HCT116 (cell line): Measurements from ENCODE around the gene S1PR3. TPM values are rescaled to one million over a fixed set of nuclear protein-coding genes. Genes with fewer than 3 reads are reported as not detected.

Source experiments
- ATAC-seq: fragments of 200-7000 bp; cut with Tn5 transposase; 2 replicates; pipeline ENCODE4 v1.9.1; 2020; ENCODE audit warnings: mild to moderate bottlenecking, moderate library complexity
- BruUV-seq: library from RNA; stranded (reverse); fragments of 400-500 nt; replicated peaks from 2 replicates; lab custom pipeline; 2021; lab: Mats Ljungman, UMichigan
- CTCF ChIA-PET: fragments of 300-600 bp; sonication (Branson Sonifier 250); formaldehyde crosslinking; loops from one replicate; lab custom pipeline; 2021; ENCODE audit warnings: antibody characterized with exemption; lab: Charles Lee
- POLR2A ChIA-PET: fragments of 300-600, 350-600 bp; sonication (Branson Sonifier 250); formaldehyde crosslinking; loops from one replicate; lab custom pipeline; 2021; ENCODE audit warnings: antibody characterized with exemption; lab: Charles Lee
- RAD21 ChIA-PET, 2 experiments: fragments of 300-600 bp; sonication (Branson Sonifier 250); formaldehyde crosslinking; loops; one replicate each; lab custom pipeline; 2023; ENCODE audit warnings: low total read pairs in 2 of 2; ENCODE audit not compliant: uncharacterized antibody in 2 of 2, unreplicated experiment in 2 of 2, low non-redundant PET in 1 of 2; lab: Charles Lee
- DNase-seq: peaks from one replicate; pipeline ENCODE4 v3.0.0-alpha.2; 2010; ENCODE audit warnings: low read depth, low spot score
- H2AFZ ChIP-seq: fragments of 200-600 bp; shearing (Covaris generic), sonication (generic); 2 replicates; pipeline ENCODE4 v1.6.1; 2017; ENCODE audit warnings: low read depth, mixed run types, mixed read lengths, antibody characterized with exemption, low read length; ENCODE audit not compliant: poor library complexity, severe bottlenecking
- H3K27ac ChIP-seq: 2 replicates; pipeline ENCODE4 v1.5.1; 2012; ENCODE audit warnings: low read depth, low read length
- H3K27me3 ChIP-seq: fragments of 200-600 bp; sonication (generic); 2 replicates; pipeline ENCODE4 v1.6.1; 2016; ENCODE audit warnings: mixed run types, low read length, mixed read lengths; ENCODE audit not compliant: insufficient read depth
- H3K36me3 ChIP-seq, 2 experiments: fragments of 200-500 bp in 1 of 2; fragments of 200-600 bp in 1 of 2; sonication (Bioruptor generic) in 1 of 2; sonication (generic) in 1 of 2; 2 replicates each; pipeline versions ENCODE4 v1.5.1 to v1.6.1; 2014 to 2016; ENCODE audit warnings: low read length in 2 of 2, inconsistent platforms in 1 of 2, mixed read lengths in 1 of 2, mixed run types in 1 of 2; ENCODE audit not compliant: insufficient read depth in 2 of 2, control insufficient read depth in 1 of 2
- H3K4me1 ChIP-seq, 2 experiments: fragments of 200-600 bp in 1 of 2; sonication (generic) in 1 of 2; 2 replicates each; pipeline versions ENCODE4 v1.5.1 to v1.6.1; 2012 to 2017; ENCODE audit warnings: low read length in 2 of 2, inconsistent platforms in 1 of 2, mild to moderate bottlenecking in 1 of 2, mixed read lengths in 1 of 2, mixed run types in 1 of 2, moderate library complexity in 1 of 2; ENCODE audit not compliant: insufficient read depth in 2 of 2, control insufficient read depth in 1 of 2
- H3K4me2 ChIP-seq: fragments of 200-600 bp; sonication (generic); 2 replicates; pipeline ENCODE4 v1.6.1; 2017; ENCODE audit warnings: mixed run types, low read length, mixed read lengths
- H3K4me3 ChIP-seq, 2 experiments: fragments of 200-600 bp in 1 of 2; sonication (generic) in 1 of 2; replicated peaks in 1 of 2; 2 replicates each; pipeline ENCODE4 v1.5.1; 2011 to 2016; ENCODE audit warnings: low read length in 2 of 2, control low read depth in 1 of 2, low read depth in 1 of 2, mild to moderate bottlenecking in 1 of 2, mixed read lengths in 1 of 2, mixed run types in 1 of 2
- H3K79me2 ChIP-seq: fragments of 200-600 bp; sonication (generic); 2 replicates; pipeline ENCODE4 v1.6.1; 2017; ENCODE audit warnings: mild to moderate bottlenecking, mixed run types, low read length, moderate library complexity, mixed read lengths; ENCODE audit not compliant: insufficient read depth
- H3K9ac ChIP-seq: fragments of 200-600 bp; sonication (generic); 2 replicates; pipeline ENCODE4 v1.6.1; 2016; ENCODE audit warnings: low read length, mixed read lengths
- H3K9me2 ChIP-seq: fragments of 200-600 bp; sonication (generic), shearing (Covaris generic); 2 replicates; pipeline ENCODE4 v1.6.1; 2017; ENCODE audit warnings: mixed run types, mild to moderate bottlenecking, moderate library complexity; ENCODE audit not compliant: insufficient read depth
- H3K9me3 ChIP-seq, 2 experiments: fragments of 200-500 bp in 1 of 2; fragments of 200-600 bp in 1 of 2; sonication (Bioruptor generic) in 1 of 2; sonication (generic) in 1 of 2; 2 replicates each; pipeline ENCODE4 v1.6.1; 2014 to 2017; ENCODE audit warnings: low read length in 2 of 2, mixed read lengths in 2 of 2, inconsistent platforms in 1 of 2, low read depth in 1 of 2, mild to moderate bottlenecking in 1 of 2, mixed run types in 1 of 2, moderate library complexity in 1 of 2; ENCODE audit not compliant: control insufficient read depth in 1 of 2, insufficient read depth in 1 of 2
- H4K20me1 ChIP-seq: fragments of 200-600 bp; sonication (generic), shearing (Covaris generic); 2 replicates; pipeline ENCODE4 v1.6.1; 2017; ENCODE audit warnings: mixed run types, mild to moderate bottlenecking, moderate library complexity; ENCODE audit not compliant: insufficient read depth
- ATF3 ChIP-seq: IDR thresholded peaks from 2 replicates; pipeline ENCODE4 v1.6.1; 2012
- CBX3 ChIP-seq: IDR thresholded peaks from 2 replicates; pipeline ENCODE4 v1.6.1; 2012; ENCODE audit warnings: low read depth
- EZH2phosphoT487 ChIP-seq: fragments of 200-600 bp; IDR thresholded peaks from 2 replicates; pipeline ENCODE4 v1.6.1; 2018; ENCODE audit warnings: antibody characterized with exemption, borderline replicate concordance
- FOSL1 ChIP-seq: IDR thresholded peaks from 2 replicates; pipeline ENCODE4 v1.6.1; 2012; ENCODE audit warnings: low read depth
- JUND ChIP-seq: IDR thresholded peaks from 2 replicates; pipeline ENCODE4 v1.6.1; 2012
- POLR2A ChIP-seq: IDR thresholded peaks from 2 replicates; pipeline ENCODE4 v1.7.0; 2011; ENCODE audit warnings: borderline replicate concordance; ENCODE audit not compliant: insufficient read depth, insufficient read length; ENCODE audit errors: extremely low read depth
- SIN3A ChIP-seq: IDR thresholded peaks from 2 replicates; pipeline ENCODE4 v1.6.1; 2012; ENCODE audit warnings: low read depth
- TCF7L2 ChIP-seq: IDR thresholded peaks from 2 replicates; pipeline ENCODE4 v1.7.0; 2011; ENCODE audit warnings: borderline replicate concordance, inconsistent platforms; ENCODE audit not compliant: insufficient read depth, insufficient read length; ENCODE audit errors: extremely low read depth
- ZBTB33 ChIP-seq: IDR thresholded peaks from 2 replicates; pipeline ENCODE4 v1.6.1; 2011; ENCODE audit warnings: mild to moderate bottlenecking, low read length, moderate library complexity; ENCODE audit not compliant: insufficient replicate concordance; ENCODE audit errors: extremely low read depth
- ZFX ChIP-seq: fragments of 450-650 bp; IDR thresholded peaks from 2 replicates; pipeline ENCODE4 v1.6.1; 2017
- intact Hi-C: fragments of 100-400 bp; cut with micrococcal nuclease; formaldehyde crosslinking; loops from 2 replicates; pipeline ENCODE4 v1.10.0; 2022
- total RNA-seq: library from RNA; stranded (reverse); gene quantifications from one replicate; pipeline ENCODE4 v1.2.1, GENCODE V29; 2021; ENCODE audit not compliant: unreplicated experiment
- TF ChIP-seq, protein P1 (sequence below), 3 experiments: fragments of 200-600 bp in 1 of 3; sonication (generic) in 1 of 3; IDR thresholded peaks in 2 of 3; conservative IDR thresholded peaks in 1 of 3; 2 replicates each; pipeline ENCODE4 v1.5.1; 2012 to 2017; ENCODE audit warnings: low read depth in 2 of 3, low read length in 2 of 3, antibody characterized with exemption in 1 of 3, borderline replicate concordance in 1 of 3, control low read depth in 1 of 3, mild to moderate bottlenecking in 1 of 3, mixed read lengths in 1 of 3, mixed run types in 1 of 3, moderate library complexity in 1 of 3; ENCODE audit not compliant: insufficient read depth in 1 of 3
- TF ChIP-seq, protein P2 (sequence below): IDR thresholded peaks from 2 replicates; pipeline ENCODE4 v1.6.1; 2012; ENCODE audit warnings: low read depth

S1PR3 gene
- total RNA-seq, 1 experiment from 2014 or later, result 0.07 TPM

DNA sequence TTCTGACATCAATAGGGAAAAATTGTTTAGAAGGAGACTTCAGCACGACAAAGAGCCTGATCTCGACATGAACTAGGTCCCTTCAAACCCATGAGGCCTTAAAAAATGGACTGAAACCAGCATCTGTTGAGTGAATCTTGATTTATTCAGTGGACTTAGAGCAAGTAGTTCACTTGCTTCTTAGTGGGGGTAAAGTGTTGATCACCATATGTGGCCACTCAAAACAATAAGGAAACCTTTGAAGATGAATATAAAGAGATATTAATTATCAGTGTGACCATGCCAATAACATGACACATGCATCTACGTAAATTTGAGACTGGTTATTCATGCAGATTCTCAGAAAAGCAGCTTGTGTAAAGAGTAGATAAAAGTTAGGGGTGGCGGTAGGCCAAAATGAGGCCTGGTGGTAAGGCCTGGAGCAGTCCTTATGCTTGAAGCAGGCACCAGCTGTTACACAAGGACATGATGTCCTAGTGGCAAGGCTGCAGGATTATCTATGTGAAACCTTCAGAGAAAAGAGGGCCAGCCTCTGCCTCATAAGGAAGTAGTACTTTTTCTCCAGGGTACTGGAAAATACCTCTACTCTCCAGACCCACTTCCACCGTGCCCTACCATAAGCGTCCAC, 61.3 kb downstream of the S1PR3 start:
- intact Hi-C loops, result no loop called here
- no peak for DNase-seq
- POLR2A ChIA-PET, result no interaction called here
- TF ChIP-seq ZFX (no peak), EZH2phosphoT487 (no peak), FOSL1 (no peak), TCF7L2 (no peak), POLR2A (no peak), CBX3 (no peak), ZBTB33 (no peak), JUND (no peak), SIN3A (no peak), ATF3 (no peak)
- TF ChIP-seq, protein P1, sequence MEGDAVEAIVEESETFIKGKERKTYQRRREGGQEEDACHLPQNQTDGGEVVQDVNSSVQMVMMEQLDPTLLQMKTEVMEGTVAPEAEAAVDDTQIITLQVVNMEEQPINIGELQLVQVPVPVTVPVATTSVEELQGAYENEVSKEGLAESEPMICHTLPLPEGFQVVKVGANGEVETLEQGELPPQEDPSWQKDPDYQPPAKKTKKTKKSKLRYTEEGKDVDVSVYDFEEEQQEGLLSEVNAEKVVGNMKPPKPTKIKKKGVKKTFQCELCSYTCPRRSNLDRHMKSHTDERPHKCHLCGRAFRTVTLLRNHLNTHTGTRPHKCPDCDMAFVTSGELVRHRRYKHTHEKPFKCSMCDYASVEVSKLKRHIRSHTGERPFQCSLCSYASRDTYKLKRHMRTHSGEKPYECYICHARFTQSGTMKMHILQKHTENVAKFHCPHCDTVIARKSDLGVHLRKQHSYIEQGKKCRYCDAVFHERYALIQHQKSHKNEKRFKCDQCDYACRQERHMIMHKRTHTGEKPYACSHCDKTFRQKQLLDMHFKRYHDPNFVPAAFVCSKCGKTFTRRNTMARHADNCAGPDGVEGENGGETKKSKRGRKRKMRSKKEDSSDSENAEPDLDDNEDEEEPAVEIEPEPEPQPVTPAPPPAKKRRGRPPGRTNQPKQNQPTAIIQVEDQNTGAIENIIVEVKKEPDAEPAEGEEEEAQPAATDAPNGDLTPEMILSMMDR (IDR thresholded peaks at IDR 0.05 in 2 of 3, conservative IDR thresholded peaks at IDR 0.05 in 1 of 3; ENCODE audit: borderline replicate concordance in 1 of 3, insufficient read depth in 1 of 3, low read depth in 2 of 3, low read length in 2 of 3), result no peak
- TF ChIP-seq, protein P2, sequence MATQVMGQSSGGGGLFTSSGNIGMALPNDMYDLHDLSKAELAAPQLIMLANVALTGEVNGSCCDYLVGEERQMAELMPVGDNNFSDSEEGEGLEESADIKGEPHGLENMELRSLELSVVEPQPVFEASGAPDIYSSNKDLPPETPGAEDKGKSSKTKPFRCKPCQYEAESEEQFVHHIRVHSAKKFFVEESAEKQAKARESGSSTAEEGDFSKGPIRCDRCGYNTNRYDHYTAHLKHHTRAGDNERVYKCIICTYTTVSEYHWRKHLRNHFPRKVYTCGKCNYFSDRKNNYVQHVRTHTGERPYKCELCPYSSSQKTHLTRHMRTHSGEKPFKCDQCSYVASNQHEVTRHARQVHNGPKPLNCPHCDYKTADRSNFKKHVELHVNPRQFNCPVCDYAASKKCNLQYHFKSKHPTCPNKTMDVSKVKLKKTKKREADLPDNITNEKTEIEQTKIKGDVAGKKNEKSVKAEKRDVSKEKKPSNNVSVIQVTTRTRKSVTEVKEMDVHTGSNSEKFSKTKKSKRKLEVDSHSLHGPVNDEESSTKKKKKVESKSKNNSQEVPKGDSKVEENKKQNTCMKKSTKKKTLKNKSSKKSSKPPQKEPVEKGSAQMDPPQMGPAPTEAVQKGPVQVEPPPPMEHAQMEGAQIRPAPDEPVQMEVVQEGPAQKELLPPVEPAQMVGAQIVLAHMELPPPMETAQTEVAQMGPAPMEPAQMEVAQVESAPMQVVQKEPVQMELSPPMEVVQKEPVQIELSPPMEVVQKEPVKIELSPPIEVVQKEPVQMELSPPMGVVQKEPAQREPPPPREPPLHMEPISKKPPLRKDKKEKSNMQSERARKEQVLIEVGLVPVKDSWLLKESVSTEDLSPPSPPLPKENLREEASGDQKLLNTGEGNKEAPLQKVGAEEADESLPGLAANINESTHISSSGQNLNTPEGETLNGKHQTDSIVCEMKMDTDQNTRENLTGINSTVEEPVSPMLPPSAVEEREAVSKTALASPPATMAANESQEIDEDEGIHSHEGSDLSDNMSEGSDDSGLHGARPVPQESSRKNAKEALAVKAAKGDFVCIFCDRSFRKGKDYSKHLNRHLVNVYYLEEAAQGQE, result no peak
- no TSS peak for BruUV-seq
- Histone ChIP-seq H3K27ac (no peak overlapping the region), H3K9me3 (no peaks in the 10 kb centered on the region), H2AFZ (no peak overlapping the region), H3K4me3 (no peak overlapping the region), H3K79me2 (no peaks in the 10 kb centered on the region), H3K4me1 (no peaks in the 10 kb centered on the region), H3K9ac (no peak overlapping the region), H3K9me2 (no peaks in the 10 kb centered on the region), H3K36me3 (no peaks in the 10 kb centered on the region), H4K20me1 (no peaks in the 10 kb centered on the region), H3K4me2 (no peak overlapping the region), H3K27me3 (no peaks in the 10 kb centered on the region)
- RAD21 ChIA-PET, result no interaction called here
- CTCF ChIA-PET, result no interaction called here
- no peak for ATAC-seq
